Skin epidermis (tissue), 12 donors: Measurements from ENCODE around the gene ZNF532.
"Not testable (repeated sequence)": the region's sequence is repeated elsewhere in the genome, so short reads cannot be mapped to it uniquely, and the experiment has no call there.

ENCODE experiments used
- H3K27ac ChIP-seq, 21 experiments: fragments of 200-600 bp; sonication (generic) in 11 of 21; one replicate each; pipeline ENCODE4 v1.5.0; 2020; ENCODE audit warnings: mild to moderate bottlenecking in 3 of 21, inconsistent platforms in 2 of 21, moderate library complexity in 2 of 21
- H3K4me3 ChIP-seq, 7 experiments: fragments of 200-600 bp; sonication (generic) in 2 of 7; one replicate each; pipeline ENCODE4 v1.5.0; 2020; ENCODE audit warnings: inconsistent platforms in 2 of 7, mild to moderate bottlenecking in 2 of 7, moderate library complexity in 1 of 7

Gene ZNF532

DNA sequence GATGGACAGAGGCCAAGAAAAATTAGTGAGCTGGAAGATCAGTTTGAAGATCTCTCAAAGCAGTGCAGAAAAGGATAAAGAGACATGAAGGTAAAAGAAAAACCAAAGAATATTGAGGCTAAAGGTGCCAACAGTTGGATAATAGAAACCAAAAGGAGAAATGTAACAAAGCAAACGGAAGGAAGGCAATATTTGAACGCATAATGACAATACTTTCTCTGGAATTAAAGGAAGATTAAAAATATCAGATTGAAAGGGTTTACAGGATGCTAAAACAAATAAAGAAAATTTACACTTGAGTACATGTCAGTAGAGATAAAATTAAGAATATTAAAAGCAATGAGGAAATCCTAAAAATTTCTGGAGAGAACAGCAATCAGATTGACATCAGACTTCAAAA is 149.1 kb downstream of the ZNF532 start:
- no peak overlapping the region for H3K27ac ChIP-seq
- H3K4me3 ChIP-seq, result no peak overlapping the region

DNA sequence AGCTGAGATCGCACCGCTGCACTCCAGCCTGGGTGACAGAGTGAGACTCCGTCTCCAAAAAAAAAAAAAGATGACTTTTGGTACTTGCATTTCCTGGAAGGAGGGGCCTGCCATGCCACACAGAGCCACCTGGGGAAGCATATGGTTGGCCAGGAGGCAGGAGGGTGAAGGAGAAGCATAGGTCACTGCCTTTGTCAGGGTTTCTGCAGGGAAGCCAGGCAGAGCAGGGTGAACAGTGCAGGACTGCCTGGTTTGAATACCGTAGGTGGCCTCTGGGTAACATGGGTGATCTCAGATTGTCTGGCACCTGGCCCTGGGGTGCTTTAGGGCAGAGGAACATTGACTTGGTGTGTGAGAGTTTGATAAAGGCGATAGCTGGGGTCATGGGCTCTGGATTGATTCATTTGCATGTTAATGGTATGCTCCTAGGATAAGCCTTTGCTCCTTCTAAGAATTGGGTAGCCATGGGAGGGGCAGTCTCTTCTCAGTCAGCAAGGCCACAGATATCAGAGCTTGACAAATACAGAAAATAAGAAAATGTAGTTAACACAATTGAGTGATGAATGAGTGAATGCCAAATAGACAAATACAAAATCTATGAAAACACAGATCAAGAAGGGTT is 151.0 kb downstream of the ZNF532 start:
- H3K4me3 ChIP-seq, result no peak overlapping the region
- no peak overlapping the region for H3K27ac ChIP-seq

DNA sequence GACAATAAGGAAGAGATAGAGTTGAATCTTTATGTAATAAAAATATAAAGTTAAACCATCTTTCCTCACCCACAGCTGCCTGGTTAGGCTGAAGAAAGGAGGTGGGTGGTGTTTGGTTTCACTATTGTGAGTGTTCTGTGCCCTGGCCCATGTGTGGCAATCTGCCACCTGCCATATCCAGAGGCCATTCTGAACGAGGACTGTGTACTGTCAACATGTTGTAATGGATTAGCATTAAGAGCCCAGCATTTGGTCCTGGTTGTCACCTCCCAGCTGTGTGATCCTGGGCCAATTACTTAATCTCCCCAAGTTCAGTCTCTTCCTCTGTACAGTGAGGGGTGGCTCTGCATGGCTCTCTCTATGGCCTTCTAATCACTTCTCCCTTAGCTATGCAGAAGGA is 156.8 kb downstream of the ZNF532 start:
- Histone ChIP-seq H3K27ac (peak overlapping the region in 10 of 21 experiments; percentile 4 to 63 (median 43)), H3K4me3 (no peak overlapping the region)

DNA sequence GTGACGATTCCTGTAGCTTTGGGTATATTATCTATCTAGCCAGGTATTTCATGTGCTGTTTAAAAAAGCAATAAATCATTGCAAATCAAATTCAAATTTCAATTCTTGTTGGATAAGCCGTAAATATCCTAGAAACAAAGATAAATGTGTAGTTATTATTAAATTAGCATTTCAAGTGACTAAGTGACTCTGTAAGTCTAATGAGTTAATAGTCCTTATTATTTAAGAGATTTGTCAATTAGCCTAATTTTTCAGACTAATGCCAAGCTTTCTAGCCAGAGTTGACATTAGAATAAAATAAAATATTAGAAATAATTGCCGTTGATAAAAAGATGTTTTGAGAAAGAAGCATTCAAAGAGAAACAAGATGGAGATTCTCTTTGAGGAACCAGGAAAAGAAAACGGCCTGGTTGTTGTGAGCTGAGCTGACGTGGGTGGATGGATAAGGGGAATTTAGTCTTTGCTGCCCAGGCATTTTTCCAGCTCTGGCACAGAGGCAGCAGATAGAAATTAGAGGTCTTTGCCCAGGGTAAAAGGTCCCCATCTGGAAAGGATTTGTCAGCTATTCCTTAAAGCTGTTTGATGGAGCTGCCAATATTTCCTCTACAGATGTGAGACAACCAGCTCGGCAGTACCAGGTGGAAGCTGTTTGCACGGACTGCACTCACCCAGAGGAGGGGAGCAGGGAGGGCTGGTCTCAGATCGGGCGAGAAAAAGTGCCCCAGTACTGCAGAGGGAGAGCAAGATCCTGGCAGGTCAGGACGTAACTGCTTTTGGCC is 157.7 kb downstream of the ZNF532 start:
- Histone ChIP-seq H3K4me3 (no peak overlapping the region), H3K27ac (peak overlapping the region in 10 of 21 experiments; percentile 4 to 63 (median 30))

DNA sequence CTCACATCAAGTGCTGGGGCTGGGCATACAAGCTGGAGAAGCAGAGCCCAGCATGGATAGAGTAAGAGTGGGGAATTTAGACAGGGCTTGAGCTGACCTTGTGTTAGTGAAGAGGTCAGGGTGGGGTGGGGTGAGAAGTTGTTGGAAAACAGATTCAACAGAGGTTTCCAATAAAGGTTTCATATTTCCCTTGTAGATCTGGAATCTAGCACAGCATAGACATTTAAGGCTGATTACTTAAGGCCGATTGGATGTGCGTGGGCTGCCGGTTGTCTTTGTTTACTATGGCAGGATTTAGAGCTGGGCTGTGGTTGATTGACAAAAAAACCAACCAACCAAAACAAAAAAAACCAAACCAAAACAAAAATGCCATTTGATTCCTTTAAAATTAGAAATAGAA is 160.2 kb downstream of the ZNF532 start:
- H3K27ac ChIP-seq, result peak overlapping the region in 7 of 21 experiments; percentile 1 to 48 (median 14)

DNA sequence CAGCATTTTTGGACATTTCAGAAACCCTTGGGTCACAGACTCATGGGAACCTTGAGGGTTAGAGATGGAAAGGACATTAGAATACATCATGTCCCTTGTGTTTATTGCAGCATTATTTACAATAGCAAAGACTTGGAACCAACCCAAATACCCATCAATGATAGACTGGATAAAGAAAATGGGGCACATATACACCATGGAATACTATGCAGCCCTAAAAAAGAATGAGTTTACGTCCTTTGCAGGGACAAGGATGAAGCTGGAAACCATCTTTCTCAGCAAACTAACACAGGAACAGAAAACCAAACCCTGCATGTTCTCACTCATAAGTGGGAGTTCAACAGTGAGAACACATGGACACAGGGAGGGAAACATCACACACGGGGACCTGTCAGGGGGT is 160.9 kb downstream of the ZNF532 start:
- H3K27ac ChIP-seq, result peak overlapping the region in 3 of 21 experiments; percentile 14 to 48 (median 23)
- H3K4me3 ChIP-seq, result not testable (repeated sequence)

More for the DNA sequence above, 160.2 kb downstream of the ZNF532 start:
- no peak overlapping the region for H3K4me3 ChIP-seq

DNA sequence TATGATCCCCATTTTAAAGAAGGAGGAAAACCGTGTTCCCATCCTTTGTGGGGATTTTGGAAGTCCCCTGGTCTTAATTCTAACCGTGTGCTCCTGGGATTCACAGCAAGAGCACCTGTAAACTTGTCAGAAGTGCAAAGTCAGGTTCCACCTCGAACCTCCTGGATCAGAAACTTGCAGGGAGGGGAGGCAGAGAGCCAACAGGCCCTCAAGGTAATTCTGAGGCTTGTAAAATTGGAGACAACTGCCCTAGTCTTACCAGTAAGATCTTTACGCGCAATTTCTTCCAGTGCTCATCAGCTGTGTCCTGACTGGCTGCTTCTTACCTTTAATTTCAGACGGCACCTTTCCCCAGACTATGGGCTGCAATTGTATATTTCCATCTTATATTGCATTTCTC is 161.7 kb downstream of the ZNF532 start:
- Histone ChIP-seq H3K4me3 (no peak overlapping the region), H3K27ac (peak overlapping the region in 1 of 21 experiments; percentile 41)

DNA sequence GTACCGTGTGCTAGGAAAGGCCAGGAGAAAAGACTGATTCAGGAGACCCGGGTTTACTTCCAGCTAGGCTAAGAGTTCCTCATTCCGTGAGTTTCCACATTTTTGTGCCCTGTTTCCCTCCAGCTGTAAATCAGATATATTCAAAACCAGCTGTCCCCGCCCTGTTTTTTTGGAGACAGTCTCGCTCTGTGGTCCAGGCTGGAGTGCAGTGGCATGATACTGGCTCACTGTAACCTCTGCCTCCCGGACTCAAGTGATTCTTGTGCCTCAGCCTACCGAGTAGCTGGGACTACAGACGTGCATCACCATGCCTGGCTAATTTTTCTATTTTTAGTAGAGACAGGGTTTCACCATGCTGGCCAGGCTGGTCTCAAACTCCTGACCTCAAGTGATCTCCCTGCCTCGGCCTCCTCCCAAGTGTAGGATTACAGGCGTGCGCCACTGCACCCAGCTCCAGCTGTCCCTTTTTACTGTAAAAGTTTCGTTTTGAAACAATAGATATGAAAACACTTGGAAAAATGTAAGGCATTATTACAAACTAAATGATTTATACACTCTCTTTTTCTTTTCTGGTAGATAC is 162.2 kb downstream of the ZNF532 start:
- peak overlapping the region in 1 of 21 experiments; percentile 41 for H3K27ac ChIP-seq
- no peak overlapping the region for H3K4me3 ChIP-seq

DNA sequence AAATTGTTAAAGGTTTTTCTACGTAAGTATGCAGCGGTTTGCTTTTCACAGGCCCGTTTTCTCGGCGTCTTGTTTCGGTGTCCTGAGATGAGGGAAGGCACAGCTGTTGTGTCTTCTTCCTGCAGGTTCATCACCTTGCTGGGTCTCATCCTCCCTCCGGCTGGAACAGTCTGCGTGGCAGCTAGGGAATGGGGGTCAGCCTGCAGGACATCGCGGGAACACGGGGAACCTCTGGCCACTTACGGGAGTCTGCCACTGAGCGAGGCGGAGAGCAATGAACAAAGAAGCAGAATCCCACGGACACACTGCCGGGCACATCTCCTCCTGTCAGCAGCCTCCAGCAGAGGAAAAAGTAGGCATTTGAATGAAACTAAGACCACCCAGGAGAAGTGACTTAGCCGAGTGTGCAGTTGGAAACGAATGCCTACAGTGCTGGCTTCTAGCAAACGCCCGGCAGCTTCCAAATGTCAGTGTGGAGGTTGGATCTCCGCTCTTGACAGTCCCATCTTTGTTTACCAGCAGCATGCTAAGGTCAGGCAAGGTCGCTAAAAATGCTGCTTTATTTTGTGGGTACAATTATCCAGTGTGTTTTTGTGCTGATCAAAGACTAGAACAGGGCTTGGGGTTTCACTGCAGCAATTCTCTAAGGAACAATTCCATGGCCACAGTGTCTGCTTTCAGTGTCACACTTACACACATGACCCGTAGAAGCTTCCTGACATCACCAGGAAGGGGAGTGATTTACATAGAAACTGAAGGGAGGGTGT is 165.2 kb downstream of the ZNF532 start:
- H3K4me3 ChIP-seq, result no peak overlapping the region
- H3K27ac ChIP-seq, result no peak overlapping the region

DNA sequence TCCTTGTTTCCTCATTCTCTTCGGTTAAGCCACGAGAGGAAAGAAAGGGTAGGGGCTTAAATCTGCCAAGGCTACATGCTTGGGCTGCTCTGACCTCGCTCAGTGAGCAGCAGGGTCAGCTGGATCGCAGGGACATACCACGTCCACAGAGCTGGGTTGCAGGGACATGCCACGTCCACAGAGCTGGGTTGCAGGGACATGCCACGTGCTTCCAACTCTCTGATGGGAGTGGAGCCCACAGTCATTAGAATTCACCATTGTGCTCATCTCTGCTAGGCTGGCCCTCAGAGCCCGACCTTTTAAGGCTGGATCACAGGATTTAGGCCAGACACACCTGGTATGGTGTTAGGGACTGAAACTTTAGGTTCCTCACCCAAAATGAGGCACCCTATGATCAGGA is 167.6 kb downstream of the ZNF532 start:
- H3K27ac ChIP-seq, result no peak overlapping the region

DNA sequence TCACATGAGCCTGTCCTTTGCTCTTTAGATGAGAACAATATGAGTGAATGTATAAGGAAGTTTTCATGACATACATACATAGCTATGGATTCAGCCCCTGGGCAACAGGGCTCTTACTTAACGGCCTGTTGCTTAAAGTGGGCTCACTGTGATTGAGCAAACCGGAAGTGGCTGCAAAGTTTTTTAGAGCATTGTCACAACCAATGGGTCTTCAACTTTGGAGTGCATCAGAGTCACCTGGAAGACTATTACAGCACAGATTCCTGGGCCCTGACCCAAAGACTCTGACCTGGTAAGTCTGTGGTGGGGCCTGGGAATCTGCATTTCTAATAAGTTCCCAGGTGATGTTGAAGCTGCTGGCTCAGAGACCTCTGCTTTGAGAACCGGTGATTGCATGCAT is 168.7 kb downstream of the ZNF532 start:
- Histone ChIP-seq H3K27ac (no peak overlapping the region), H3K4me3 (no peak overlapping the region)

More for the DNA sequence above, 167.6 kb downstream of the ZNF532 start:
- H3K4me3 ChIP-seq, result no peak overlapping the region

DNA sequence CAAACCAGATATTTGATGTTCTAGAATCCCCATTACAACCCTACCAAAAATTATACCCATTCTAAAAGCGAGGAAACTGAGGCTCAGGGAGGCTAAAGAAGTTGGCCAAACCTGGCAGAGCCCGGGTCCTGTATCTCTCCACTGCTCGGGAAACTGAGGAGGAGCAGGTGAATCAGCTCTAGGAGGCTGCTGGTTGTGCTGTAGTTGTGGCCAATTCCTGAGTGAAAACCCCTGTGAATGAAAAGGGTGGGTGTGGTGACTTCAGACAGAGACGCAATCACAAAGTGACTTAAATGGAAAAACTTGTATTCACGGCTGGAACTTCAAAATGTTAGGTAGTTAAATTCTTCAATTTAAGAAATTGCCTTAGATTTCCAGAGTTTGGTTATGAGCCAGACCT is 169.3 kb downstream of the ZNF532 start:
- no peak overlapping the region for H3K4me3 ChIP-seq

DNA sequence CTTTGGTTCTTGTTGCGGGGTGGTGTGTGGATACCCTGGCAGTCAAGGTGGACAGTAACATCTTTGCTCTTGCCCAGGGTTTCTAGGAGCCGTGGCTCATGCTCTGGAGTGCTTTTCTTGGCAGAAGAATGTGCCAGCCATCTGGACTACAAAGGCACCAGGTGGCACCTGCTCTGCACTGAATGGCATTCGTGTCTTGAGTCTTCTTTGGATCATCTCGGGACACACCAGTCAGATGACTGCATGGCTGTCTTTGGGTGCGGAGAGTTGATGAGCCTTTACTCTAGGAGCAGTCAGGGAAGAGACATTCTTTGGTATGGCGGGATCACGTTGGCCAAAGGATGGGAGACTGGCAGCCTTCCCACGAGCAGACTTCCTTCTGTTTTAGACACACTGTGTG is 170.9 kb downstream of the ZNF532 start:
- Histone ChIP-seq H3K27ac (no peak overlapping the region), H3K4me3 (no peak overlapping the region)

More for the DNA sequence above, 169.3 kb downstream of the ZNF532 start:
- H3K27ac ChIP-seq, result no peak overlapping the region
